HepG2 (cell line): Measurements from ENCODE around the gene ARHGEF9.

Experiments
- BCL3 ChIP-seq: sonication (generic); formaldehyde crosslinking; IDR thresholded peaks from 2 replicates; pipeline ENCODE4 v1.5.1; 2020; ENCODE audit warnings: mild to moderate bottlenecking, missing genetic modification reagents, moderate library complexity
- CHD2 ChIP-seq: IDR thresholded peaks from 2 replicates; pipeline ENCODE4 v1.6.1; 2011; ENCODE audit warnings: low read depth, low read length, improper control_type of control experiment
- CTCF ChIP-seq: sonication (generic); formaldehyde crosslinking; IDR thresholded peaks from 2 replicates; pipeline ENCODE4 v1.5.0; 2020; ENCODE audit warnings: mild to moderate bottlenecking, missing genetic modification reagents, moderate library complexity
- GTF2F1 ChIP-seq: fragments of 150-350 bp; IDR thresholded peaks from 2 replicates; pipeline ENCODE4 v1.6.1; 2014; ENCODE audit warnings: low read length
- IRF1 ChIP-seq: sonication (generic); formaldehyde crosslinking; IDR thresholded peaks from 2 replicates; pipeline ENCODE4 v1.4.0; 2020; ENCODE audit warnings: low read depth, mild to moderate bottlenecking, missing genetic modification reagents
- JUND ChIP-seq: sonication (generic); formaldehyde crosslinking; IDR thresholded peaks from 2 replicates; pipeline ENCODE4 v1.8.0; 2022; ENCODE audit warnings: mild to moderate bottlenecking, missing genetic modification reagents
- PREB ChIP-seq: sonication (generic); formaldehyde crosslinking; IDR thresholded peaks from 2 replicates; pipeline ENCODE4 v1.4.0; 2020; ENCODE audit warnings: missing genetic modification reagents
- TCF7L2 ChIP-seq: IDR thresholded peaks from 2 replicates; pipeline ENCODE4 v1.6.1; 2011; ENCODE audit warnings: mild to moderate bottlenecking, low read depth, low read length, moderate library complexity
- ZNF274 ChIP-seq: sonication (generic); formaldehyde crosslinking; IDR thresholded peaks from 2 replicates; pipeline ENCODE4 v1.5.1; 2020; ENCODE audit warnings: mild to moderate bottlenecking, missing genetic modification reagents

- TF ChIP-seq CTCF (no peak), ZNF274 (CRISPR knock-in tag) (no peak), CHD2 (no peak), IRF1 (CRISPR knock-in tag) (no peak), JUND (CRISPR knock-in tag) (no peak), TCF7L2 (no peak), GTF2F1 (no peak), BCL3 (CRISPR knock-in tag) (no peak), PREB (no peak)
These were observed 27.0 kb downstream of the ARHGEF9 start for GRCh38 chrX:63758011-63758410.
